GM19023 (cell line): ENCODE results near the gene PQBP1.

Experiments used
- ATAC-seq: cut with Tn5 transposase; IDR thresholded peaks from one replicate; pipeline ENCODE4 v1.9.1; 2021; ENCODE audit warnings: mild to moderate bottlenecking, moderate library complexity; ENCODE audit not compliant: unreplicated experiment

Gene PQBP1

GRCh38 chrX:48901069-48901468, 3.3 kb downstream of the PQBP1 start:
- ATAC-seq, result no peak

GRCh38 chrX:48902135-48902534, 4.4 kb downstream of the PQBP1 start:
- no peak for ATAC-seq

- ATAC-seq, result no peak
Measured at GRCh38 chrX:48902776-48903175, 5.0 kb downstream of the PQBP1 start.

GRCh38 chrX:48903290-48903689, 5.6 kb downstream of the PQBP1 start:
- no peak for ATAC-seq

- ATAC-seq, result no peak
Measured at GRCh38 chrX:48904180-48904579, 6.5 kb downstream of the PQBP1 start.

- no peak for ATAC-seq
Measured at GRCh38 chrX:48904626-48905025, 6.9 kb downstream of the PQBP1 start.

GRCh38 chrX:48905090-48905790, 7.5 kb downstream of the PQBP1 start:
- ATAC-seq, result no peak

GRCh38 chrX:48908600-48908999, 10.9 kb downstream of the PQBP1 start:
- no peak for ATAC-seq

GRCh38 chrX:48909703-48910294, 12.1 kb downstream of the PQBP1 start:
- no peak for ATAC-seq

GRCh38 chrX:48910926-48911411, 13.2 kb downstream of the PQBP1 start:
- peak; percentile 2 for ATAC-seq

- peak; percentile 65 for ATAC-seq
Measured at GRCh38 chrX:48911412-48912182, 13.9 kb downstream of the PQBP1 start, which contains the start of gene SLC35A2. Gene SLC35A2 (minus strand): TSS chrX:48911646. CDS start chrX:48911636, 10 bp downstream.

- no peak for ATAC-seq
Measured at GRCh38 chrX:48913605-48914366, 16.1 kb downstream of the PQBP1 start.

GRCh38 chrX:48914593-48915493, 17.1 kb downstream of the PQBP1 start:
- no peak for ATAC-seq

- peak; percentile 28 for ATAC-seq
Measured at GRCh38 chrX:48917139-48918001, 19.6 kb downstream of the PQBP1 start.

GRCh38 chrX:48918301-48918642, 20.5 kb downstream of the PQBP1 start:
- no peak for ATAC-seq

- peak; percentile 60 for ATAC-seq
Measured at GRCh38 chrX:48918643-48919340, 21.1 kb downstream of the PQBP1 start, which contains the start of gene PIM2. Gene PIM2 (minus strand): TSS chrX:48919024. CDS start chrX:48918834, 190 bp downstream.

- ATAC-seq, result peak; percentile 17
Measured at GRCh38 chrX:48919360-48919841, 21.7 kb downstream of the PQBP1 start.
